Heart right ventricle (tissue), 16 donors: ENCODE data around the gene TRAT1. TPM values are rescaled to one million over a fixed set of nuclear protein-coding genes. Genes with fewer than 3 reads are reported as not detected.
A peak's percentile ranks its signal among the peaks of the same experiment; 100 is the strongest.

Experiments
- ATAC-seq, 8 donors: fragments of 200-7000 bp; cut with Tn5 transposase; one replicate each; pipeline ENCODE4 v1.9.1; 2020; ENCODE audit warnings: mild to moderate bottlenecking in 8 of 8, moderate library complexity in 8 of 8, moderate number of reproducible peaks in 1 of 8
- DNase-seq, 2 donors: peaks; one replicate each; pipeline ENCODE4 v3.0.0-alpha.2; 2020
- H3K27ac ChIP-seq, 10 donors: fragments of 200-600 bp; sonication (generic) in 2 of 10; one replicate each; pipeline versions ENCODE4 v1.5.0 to v1.8.0; 2020 to 2022; ENCODE audit warnings: mild to moderate bottlenecking in 3 of 10
- H3K27me3 ChIP-seq, 7 donors: fragments of 200-600 bp; one replicate each; pipeline ENCODE4 v1.8.0; 2021 to 2022; ENCODE audit warnings: mild to moderate bottlenecking in 2 of 7
- H3K36me3 ChIP-seq, 9 donors: fragments of 200-600 bp; sonication (generic) in 1 of 9; one replicate each; pipeline versions ENCODE4 v1.5.0 to v1.8.0; 2020 to 2022; ENCODE audit warnings: mild to moderate bottlenecking in 2 of 9
- H3K4me1 ChIP-seq, 9 donors: fragments of 200-600 bp; sonication (generic) in 1 of 9; one replicate each; pipeline versions ENCODE4 v1.5.0 to v1.8.0; 2020 to 2022; ENCODE audit warnings: mild to moderate bottlenecking in 4 of 9
- H3K4me3 ChIP-seq, 10 donors: fragments of 200-600 bp; sonication (generic) in 2 of 10; one replicate each; pipeline versions ENCODE4 v1.5.0 to v1.8.0; 2020 to 2022; ENCODE audit warnings: mild to moderate bottlenecking in 7 of 10, moderate library complexity in 2 of 10
- H3K9me3 ChIP-seq, 11 donors: fragments of 200-600 bp in 10 of 11; sonication (generic) in 2 of 11; one replicate each; pipeline versions ENCODE4 v1.5.0 to v1.8.0; 2013 to 2022; ENCODE audit warnings: mild to moderate bottlenecking in 2 of 11, control low read depth in 1 of 11, moderate library complexity in 1 of 11
- WGBS, 2 donors: extraction: QIAGEN DNeasy Blood & Tissue Kit; methylation state at CpG; one replicate each; pipeline ENCODE4 v1.1.7; 2013; ENCODE audit warnings: inconsistent platforms in 1 of 2; 5-methylcytosine and 5-hydroxymethylcytosine counted together
- intact Hi-C, 10 donors: fragments of 100-400 bp; cut with DNase I; formaldehyde crosslinking; loops; one replicate each; pipeline versions ENCODE4 v1.11.1 to v1.14.2; 2022
- long read RNA-seq, 3 donors: library from polyadenylated mRNA; unstranded; transcript quantifications; one replicate each; pipeline ENCODE4 v2.0.0, GENCODE V29; 2020 to 2021
- polyA plus RNA-seq, 2 donors: library from polyadenylated mRNA; stranded (reverse); fragments of 200-250 nt; gene quantifications; one replicate each; pipeline ENCODE4 v1.2.3, GENCODE V29; 2013
- total RNA-seq, 10 donors: library from RNA; stranded (reverse); fragmentation: NEBNext Ultra II Directional in 3 of 10; extraction: Animal tissue kit (Norgen Biotek cat#: 25700) in 3 of 10; gene quantifications; one replicate each; pipeline versions ENCODE4 v1.2.1 to v1.2.4, GENCODE V29; 2021 to 2023
- TF ChIP-seq, protein P1 (sequence below), 9 donors: fragments of 200-600 bp; sonication (generic) in 2 of 9; IDR thresholded peaks; one replicate each; pipeline versions ENCODE4 v1.5.0 to v1.8.0; 2021 to 2022; ENCODE audit warnings: antibody characterized with exemption in 9 of 9, mild to moderate bottlenecking in 5 of 9, moderate library complexity in 1 of 9
- donor health status: Arrhythmogenic right ventricular cardiomyopathy.
- donor health status: ischemic (EF 13 %, LVEDD 7.1; RV severe dilation, severe dysfunction).
- donor health status: healthy with polysubstance abuse.
- donor health status: DM: no; HTN: yes; CAD: no.
- donor health status: DM: no; HTN: no; CAD: no.
- donor health status: ischemic (EF 25% LVEDD 6.9; RV normal size, moderate dysfunction).
- donor health status: ischemic (EF 25% LVEDD 5.7; RV mildly dilated, moderate dysfunction).
- donor health status: healthy.
- donor health status: DM: yes; HTN: yes; CAD: no.
- donor health status: Ischemic cardiomyopathy.
- donor health status: ischemic (EF 35%, LVEDD 5.7; RV mildly dilated, moderate dysfunction).
- donor health status: nonischemic (EF 11% LVEDD 7.7; RV severe dilation, severe dysfunction).
- donor health status: DM: yes; HTN: yes; CAD: no.
- donor health status: PGD.
- donor health status: ischemic (EF 29% LVEDD 5.4; RV normal size, mild dysfunction).
- donor health status: nonischemic (EF 23%, LVEDD 6.1; RV moderate dilation, normal function).

Gene TRAT1
- total RNA-seq (under 1 TPM in 4 of 10 donors, not detected in 6; 0.19 to 0.79 (median 0.35) TPM), polyA plus RNA-seq (under 1 TPM in 1 of 2 donors, not detected in 1; 0.07 TPM)
- long read RNA-seq, donor 1 = 0 reads
- long read RNA-seq, donor 2 = 0 reads
- long read RNA-seq, donor 3 = 0 reads

GRCh38 chr3:108822123-108822897 is at the start of gene TRAT1:
TRAT1 (plus strand) TSS chr3:108822786; CDS start chr3:108822928, 142 bp downstream.
- Histone ChIP-seq H3K36me3 (no peaks in the 10 kb centered on the region), H3K4me3 (peak within 1 kb of the TSS in 1 of 10 donors; percentile 39), H3K27me3 (no peaks in the 10 kb centered on the region), H3K9me3 (no peaks in the 10 kb centered on the region), H3K27ac (peak within 1 kb of the TSS in 1 of 10 donors; percentile 67), H3K4me1 (no peaks in the 10 kb centered on the region)
- DNase-seq (no peak), ATAC-seq (no peak)
- intact Hi-C loops = no loop called here
- WGBS, 2 donors = 52 to 53% methylated on average over 6 of the region's 6 CpGs
- TF ChIP-seq, protein P1, sequence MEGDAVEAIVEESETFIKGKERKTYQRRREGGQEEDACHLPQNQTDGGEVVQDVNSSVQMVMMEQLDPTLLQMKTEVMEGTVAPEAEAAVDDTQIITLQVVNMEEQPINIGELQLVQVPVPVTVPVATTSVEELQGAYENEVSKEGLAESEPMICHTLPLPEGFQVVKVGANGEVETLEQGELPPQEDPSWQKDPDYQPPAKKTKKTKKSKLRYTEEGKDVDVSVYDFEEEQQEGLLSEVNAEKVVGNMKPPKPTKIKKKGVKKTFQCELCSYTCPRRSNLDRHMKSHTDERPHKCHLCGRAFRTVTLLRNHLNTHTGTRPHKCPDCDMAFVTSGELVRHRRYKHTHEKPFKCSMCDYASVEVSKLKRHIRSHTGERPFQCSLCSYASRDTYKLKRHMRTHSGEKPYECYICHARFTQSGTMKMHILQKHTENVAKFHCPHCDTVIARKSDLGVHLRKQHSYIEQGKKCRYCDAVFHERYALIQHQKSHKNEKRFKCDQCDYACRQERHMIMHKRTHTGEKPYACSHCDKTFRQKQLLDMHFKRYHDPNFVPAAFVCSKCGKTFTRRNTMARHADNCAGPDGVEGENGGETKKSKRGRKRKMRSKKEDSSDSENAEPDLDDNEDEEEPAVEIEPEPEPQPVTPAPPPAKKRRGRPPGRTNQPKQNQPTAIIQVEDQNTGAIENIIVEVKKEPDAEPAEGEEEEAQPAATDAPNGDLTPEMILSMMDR (IDR thresholded peaks at IDR 0.05) = no peak

GRCh38 chr3:108775649-108776048 is 46.9 kb upstream of the TRAT1 start:
- H3K27me3 ChIP-seq = no peaks in the 10 kb centered on the region
- no peak overlapping the region for H3K4me3 ChIP-seq
- no peak for ATAC-seq
- no peak for DNase-seq
- TF ChIP-seq, protein P1 (IDR thresholded peaks at IDR 0.05) = no peak
- H3K36me3 ChIP-seq = no peaks in the 10 kb centered on the region
- H3K4me1 ChIP-seq = no peaks in the 10 kb centered on the region
- no peak overlapping the region for H3K27ac ChIP-seq
- no peaks in the 10 kb centered on the region for H3K9me3 ChIP-seq
- intact Hi-C loops = no loop called here
- WGBS, 2 donors = 68 to 78% methylated on average over 1 of the region's 1 CpG

- Histone ChIP-seq H3K4me1 (no peaks in the 10 kb centered on the region), H3K27ac (no peak overlapping the region), H3K36me3 (no peaks in the 10 kb centered on the region), H3K9me3 (no peaks in the 10 kb centered on the region), H3K4me3 (no peak overlapping the region), H3K27me3 (no peaks in the 10 kb centered on the region)
- intact Hi-C loops = no loop called here
- ATAC-seq (no peak), DNase-seq (no peak)
- TF ChIP-seq, protein P1 (IDR thresholded peaks at IDR 0.05) = no peak
- WGBS, 2 donors = 87 to 93% methylated on average over 3 of the region's 3 CpGs
Observed at GRCh38 chr3:108779496-108779895, 43.1 kb upstream of the TRAT1 start.

- ATAC-seq (no peak), DNase-seq (no peak)
- no peaks in the 10 kb centered on the region for H3K9me3 ChIP-seq
- intact Hi-C loops = no loop called here
- WGBS, 2 donors = 76 to 78% methylated on average over 4 of the region's 4 CpGs
- H3K27ac ChIP-seq = no peak overlapping the region
- no peak overlapping the region for H3K4me3 ChIP-seq
- H3K36me3 ChIP-seq = no peaks in the 10 kb centered on the region
- TF ChIP-seq, protein P1 (IDR thresholded peaks at IDR 0.05) = no peak
- H3K27me3 ChIP-seq = no peaks in the 10 kb centered on the region
- no peaks in the 10 kb centered on the region for H3K4me1 ChIP-seq
Observed at GRCh38 chr3:108780235-108780634, 42.4 kb upstream of the TRAT1 start.
